Keratinocyte (primary cell): ENCODE measurements around the gene PIGZ.

Source experiments
- EZH2 ChIP-seq: IDR thresholded peaks from one replicate; pipeline ENCODE4 v1.6.1; 2012; ENCODE audit warnings: inconsistent platforms, mild to moderate bottlenecking, low read length, moderate library complexity
- TF ChIP-seq, protein P1 (sequence below), 3 experiments: IDR thresholded peaks in 1 of 3; conservative IDR thresholded peaks in 1 of 3; optimal IDR thresholded peaks in 1 of 3; 2 replicates in 2 of 3; 3 replicates in 1 of 3; pipeline versions ENCODE3 to v1.5.1; 2011; ENCODE audit warnings: low read length in 3 of 3, mild to moderate bottlenecking in 3 of 3, moderate library complexity in 2 of 3, control low read depth in 1 of 3, inconsistent platforms in 1 of 3; ENCODE audit not compliant: insufficient read depth in 2 of 3; ENCODE audit errors: extremely low read depth in 1 of 3

DNA sequence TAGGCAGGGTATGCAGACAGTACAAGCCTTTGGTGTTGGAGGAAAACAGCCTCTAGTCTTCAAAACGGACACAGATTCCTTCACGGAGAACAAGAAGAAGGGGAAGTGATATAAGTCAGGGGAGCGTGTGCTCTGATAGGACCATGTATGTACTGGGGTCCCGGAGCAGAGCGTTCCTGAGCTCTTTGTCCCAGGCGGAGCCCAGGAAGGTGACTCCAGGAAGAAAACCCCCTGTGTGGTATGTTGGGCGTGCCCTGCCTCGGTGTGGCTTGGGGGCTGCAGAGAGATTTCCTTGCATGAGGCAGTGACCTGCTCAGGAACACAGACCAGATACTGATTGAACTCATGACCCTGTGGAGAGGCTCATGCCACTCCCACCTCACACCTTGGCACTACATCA is 39.3 kb upstream of the PIGZ start:
- TF ChIP-seq, protein P1, sequence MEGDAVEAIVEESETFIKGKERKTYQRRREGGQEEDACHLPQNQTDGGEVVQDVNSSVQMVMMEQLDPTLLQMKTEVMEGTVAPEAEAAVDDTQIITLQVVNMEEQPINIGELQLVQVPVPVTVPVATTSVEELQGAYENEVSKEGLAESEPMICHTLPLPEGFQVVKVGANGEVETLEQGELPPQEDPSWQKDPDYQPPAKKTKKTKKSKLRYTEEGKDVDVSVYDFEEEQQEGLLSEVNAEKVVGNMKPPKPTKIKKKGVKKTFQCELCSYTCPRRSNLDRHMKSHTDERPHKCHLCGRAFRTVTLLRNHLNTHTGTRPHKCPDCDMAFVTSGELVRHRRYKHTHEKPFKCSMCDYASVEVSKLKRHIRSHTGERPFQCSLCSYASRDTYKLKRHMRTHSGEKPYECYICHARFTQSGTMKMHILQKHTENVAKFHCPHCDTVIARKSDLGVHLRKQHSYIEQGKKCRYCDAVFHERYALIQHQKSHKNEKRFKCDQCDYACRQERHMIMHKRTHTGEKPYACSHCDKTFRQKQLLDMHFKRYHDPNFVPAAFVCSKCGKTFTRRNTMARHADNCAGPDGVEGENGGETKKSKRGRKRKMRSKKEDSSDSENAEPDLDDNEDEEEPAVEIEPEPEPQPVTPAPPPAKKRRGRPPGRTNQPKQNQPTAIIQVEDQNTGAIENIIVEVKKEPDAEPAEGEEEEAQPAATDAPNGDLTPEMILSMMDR (optimal IDR thresholded peaks at IDR 0.05 in 1 of 3, IDR thresholded peaks at IDR 0.05 in 1 of 3, conservative IDR thresholded peaks at IDR 0.05 in 1 of 3; ENCODE audit: extremely low read depth in 1 of 3, insufficient read depth in 2 of 3, low read length in 3 of 3): no peak
- no peak for TF ChIP-seq EZH2
